Measurements from ENCODE around the gene SGMS2.

The SGMS2 gene

GRCh38 chr4:107876099-107876498 lies 51.4 kb downstream of the SGMS2 start:
- DNase-seq (ENCODE audit: low read depth) = no peak
- no peak for TF ChIP-seq CTCF (conservative IDR thresholded peaks at IDR 0.05; ENCODE audit: low read depth, low read length)
- H3K4me3 ChIP-seq (ENCODE audit: low read length) = no peak overlapping the region

DNA sequence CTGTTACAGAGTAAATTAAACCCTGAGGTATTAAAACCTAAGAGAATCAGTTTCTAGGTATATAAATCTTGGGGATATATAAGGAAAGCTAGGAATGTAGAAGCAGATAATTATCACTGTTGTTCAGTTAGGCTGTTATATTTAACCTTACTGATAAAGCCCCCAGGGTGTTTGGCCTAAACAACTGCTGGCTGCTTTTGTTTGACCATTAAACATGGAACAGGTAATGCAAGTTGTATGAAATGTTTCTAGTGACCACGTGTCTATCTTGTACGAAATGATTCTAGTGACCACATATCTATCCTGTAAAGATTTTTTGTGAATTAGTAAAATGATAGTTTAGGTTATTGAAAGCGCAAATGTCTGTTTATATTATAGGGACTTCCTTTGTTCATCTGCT lies 52.6 kb downstream of the SGMS2 start:
- no peak overlapping the region for H3K4me3 ChIP-seq (ENCODE audit: low read length)
- DNase-seq (ENCODE audit: low read depth) = no peak

GRCh38 chr4:107885865-107886264 lies 61.1 kb downstream of the SGMS2 start:
- DNase-seq (ENCODE audit: low read depth) = no peak
- TF ChIP-seq CTCF (conservative IDR thresholded peaks at IDR 0.05; ENCODE audit: low read depth, low read length) = no peak
- H3K4me3 ChIP-seq (ENCODE audit: low read length) = no peak overlapping the region

More for the DNA sequence above, 52.6 kb downstream of the SGMS2 start:
- TF ChIP-seq CTCF (conservative IDR thresholded peaks at IDR 0.05; ENCODE audit: low read depth, low read length) = no peak

DNA sequence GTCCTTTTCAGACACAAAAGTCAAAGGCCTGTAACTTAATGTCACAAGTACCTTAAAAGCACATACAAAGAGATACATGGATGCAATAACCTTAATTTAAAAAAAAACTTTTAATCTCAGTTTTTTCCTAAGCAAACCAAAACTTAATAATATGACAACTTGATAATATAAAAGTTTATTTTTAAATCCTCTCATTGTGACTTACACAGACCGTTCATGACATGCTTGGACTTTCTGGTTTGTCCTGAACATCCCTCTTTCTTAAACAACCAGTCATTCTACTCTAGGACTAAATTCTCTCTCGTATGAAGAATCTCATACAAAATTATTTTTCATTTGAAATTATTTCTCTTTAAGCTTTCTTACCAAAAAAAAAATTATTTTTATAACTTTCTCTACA lies 63.5 kb downstream of the SGMS2 start:
- no peak for DNase-seq (ENCODE audit: low read depth)
- TF ChIP-seq CTCF (conservative IDR thresholded peaks at IDR 0.05; ENCODE audit: low read depth, low read length) = no peak

GRCh38 chr4:107890779-107891178 lies 66.0 kb downstream of the SGMS2 start:
- no peak overlapping the region for H3K4me3 ChIP-seq (ENCODE audit: low read length)
- no peak for DNase-seq (ENCODE audit: low read depth)
- TF ChIP-seq CTCF (conservative IDR thresholded peaks at IDR 0.05; ENCODE audit: low read depth, low read length) = no peak

More for the DNA sequence above, 63.5 kb downstream of the SGMS2 start:
- no peak overlapping the region for H3K4me3 ChIP-seq (ENCODE audit: low read length)

DNA sequence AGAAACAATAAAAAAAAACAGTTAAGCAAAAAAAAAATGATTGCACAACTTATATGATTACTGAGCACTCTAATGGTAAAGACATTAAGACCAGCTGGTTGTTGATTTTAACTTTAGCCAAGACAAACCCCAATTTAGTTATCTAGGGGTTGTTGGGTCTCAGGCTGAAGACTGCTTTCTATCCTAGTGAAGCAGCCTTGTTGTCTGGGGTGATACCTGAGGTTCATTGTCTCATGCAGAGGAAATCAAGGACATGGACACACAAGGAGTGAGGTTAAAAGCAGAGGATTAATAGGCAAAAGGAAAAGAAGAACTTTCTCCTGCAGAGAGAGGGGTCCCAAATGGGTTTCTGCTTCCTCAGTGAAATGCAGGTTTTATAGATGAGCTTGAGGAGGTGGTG lies 66.6 kb downstream of the SGMS2 start:
- DNase-seq (ENCODE audit: low read depth) = no peak
- TF ChIP-seq CTCF (conservative IDR thresholded peaks at IDR 0.05; ENCODE audit: low read depth, low read length) = no peak

GRCh38 chr4:107893171-107894137 lies 68.7 kb downstream of the SGMS2 start:
- TF ChIP-seq CTCF (conservative IDR thresholded peaks at IDR 0.05; ENCODE audit: low read depth, low read length) = no peak
- H3K4me3 ChIP-seq (ENCODE audit: low read length) = no peak overlapping the region
- no peak for DNase-seq (ENCODE audit: low read depth)

More for the DNA sequence above, 66.6 kb downstream of the SGMS2 start:
- no peak overlapping the region for H3K4me3 ChIP-seq (ENCODE audit: low read length)

Measured in retinal pigment epithelial cell (primary cell).